Choroid plexus epithelial cell (primary cell): Measurements from ENCODE around the gene SETD5.

ENCODE experiments used
- DNase-seq: peaks from one replicate; pipeline ENCODE4 v3.0.0-alpha.2; 2010; ENCODE audit warnings: low read depth
- H3K4me3 ChIP-seq: 2 replicates; pipeline ENCODE4 v1.5.1; 2011; ENCODE audit warnings: low read depth, mild to moderate bottlenecking, control low read depth, low read length, moderate library complexity
- TF ChIP-seq, protein P1 (sequence below): conservative IDR thresholded peaks from 2 replicates; pipeline ENCODE4 v1.5.1; 2011; ENCODE audit warnings: low read depth, mild to moderate bottlenecking, control low read depth, inconsistent platforms, low read length, moderate library complexity

Gene SETD5

DNA sequence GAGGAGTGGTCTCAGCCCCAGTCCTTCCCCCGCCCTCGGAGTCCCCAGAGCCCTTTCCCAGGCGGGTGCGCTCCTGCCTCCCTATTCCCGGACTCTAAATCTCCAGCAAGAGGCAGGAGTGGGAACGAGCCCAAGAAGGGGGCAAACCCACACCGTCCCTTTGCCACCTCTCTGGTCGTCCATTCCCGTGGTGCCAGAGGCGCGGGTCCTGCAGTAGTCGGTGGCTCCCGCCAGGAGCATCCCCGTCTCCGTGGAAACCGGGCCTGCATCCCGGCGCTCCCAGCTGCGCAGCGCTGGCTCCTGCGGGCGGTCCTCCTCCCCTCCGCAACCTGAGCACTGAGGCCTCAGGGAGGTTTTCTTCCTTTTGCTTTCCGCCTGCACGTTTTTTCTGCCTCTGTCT, 111.4 kb downstream of the SETD5 start:
- TF ChIP-seq, protein P1, sequence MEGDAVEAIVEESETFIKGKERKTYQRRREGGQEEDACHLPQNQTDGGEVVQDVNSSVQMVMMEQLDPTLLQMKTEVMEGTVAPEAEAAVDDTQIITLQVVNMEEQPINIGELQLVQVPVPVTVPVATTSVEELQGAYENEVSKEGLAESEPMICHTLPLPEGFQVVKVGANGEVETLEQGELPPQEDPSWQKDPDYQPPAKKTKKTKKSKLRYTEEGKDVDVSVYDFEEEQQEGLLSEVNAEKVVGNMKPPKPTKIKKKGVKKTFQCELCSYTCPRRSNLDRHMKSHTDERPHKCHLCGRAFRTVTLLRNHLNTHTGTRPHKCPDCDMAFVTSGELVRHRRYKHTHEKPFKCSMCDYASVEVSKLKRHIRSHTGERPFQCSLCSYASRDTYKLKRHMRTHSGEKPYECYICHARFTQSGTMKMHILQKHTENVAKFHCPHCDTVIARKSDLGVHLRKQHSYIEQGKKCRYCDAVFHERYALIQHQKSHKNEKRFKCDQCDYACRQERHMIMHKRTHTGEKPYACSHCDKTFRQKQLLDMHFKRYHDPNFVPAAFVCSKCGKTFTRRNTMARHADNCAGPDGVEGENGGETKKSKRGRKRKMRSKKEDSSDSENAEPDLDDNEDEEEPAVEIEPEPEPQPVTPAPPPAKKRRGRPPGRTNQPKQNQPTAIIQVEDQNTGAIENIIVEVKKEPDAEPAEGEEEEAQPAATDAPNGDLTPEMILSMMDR, result no peak
- no peak overlapping the region for H3K4me3 ChIP-seq
- DNase-seq, result no peak

DNA sequence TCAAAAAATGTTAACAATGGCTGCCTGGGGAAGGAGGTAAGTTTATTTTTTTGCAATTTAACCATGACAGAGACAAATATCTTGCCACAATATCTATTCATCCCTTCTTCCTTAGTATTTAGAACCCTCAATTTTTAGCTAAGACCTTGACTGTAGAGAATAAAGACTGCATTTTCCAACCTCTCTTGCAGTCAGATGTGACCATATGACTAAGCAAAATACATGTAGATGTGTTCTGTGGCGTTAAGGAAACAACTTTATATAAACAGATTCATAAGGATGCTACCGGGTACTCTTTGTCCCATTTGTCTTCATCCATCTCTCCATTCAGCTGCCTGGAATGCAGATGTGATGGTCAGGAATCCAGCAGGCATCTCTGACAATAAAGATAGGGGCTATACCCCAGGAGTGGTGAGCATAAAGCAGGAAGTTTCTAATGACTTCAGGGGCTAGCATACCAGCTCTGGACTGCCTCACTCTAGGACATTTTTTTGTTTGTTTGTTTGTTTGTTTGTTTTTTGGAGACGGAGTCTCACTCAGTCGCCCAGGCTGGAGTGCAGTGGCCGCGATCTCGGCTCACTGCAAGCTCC, 115.1 kb downstream of the SETD5 start:
- TF ChIP-seq, protein P1, result no peak
- DNase-seq, result no peak
- H3K4me3 ChIP-seq, result no peak overlapping the region

DNA sequence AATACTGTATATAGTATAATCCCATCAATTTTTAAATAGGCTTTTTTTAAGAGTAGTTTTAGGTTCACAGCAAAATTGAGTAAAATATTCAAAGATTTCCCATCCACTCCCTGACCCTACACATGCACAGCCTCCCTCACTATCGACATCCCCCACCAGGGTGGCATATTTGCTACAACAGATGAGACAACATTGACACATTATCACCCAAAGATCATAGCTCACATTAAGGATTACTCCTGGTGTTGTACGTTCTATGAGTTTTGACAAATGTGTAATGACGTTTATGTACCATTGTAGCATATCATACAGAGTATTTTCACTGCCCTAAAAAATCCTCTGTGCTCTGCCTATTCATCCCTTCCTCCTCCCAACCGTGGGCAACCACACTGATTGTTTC, 116.9 kb downstream of the SETD5 start:
- H3K4me3 ChIP-seq, result no peak overlapping the region
- TF ChIP-seq, protein P1, result no peak
- DNase-seq, result no peak

- no peak overlapping the region for H3K4me3 ChIP-seq
- TF ChIP-seq, protein P1, result no peak
- DNase-seq, result no peak
Observed at GRCh38 chr3:9514956-9515355, 117.5 kb downstream of the SETD5 start.

DNA sequence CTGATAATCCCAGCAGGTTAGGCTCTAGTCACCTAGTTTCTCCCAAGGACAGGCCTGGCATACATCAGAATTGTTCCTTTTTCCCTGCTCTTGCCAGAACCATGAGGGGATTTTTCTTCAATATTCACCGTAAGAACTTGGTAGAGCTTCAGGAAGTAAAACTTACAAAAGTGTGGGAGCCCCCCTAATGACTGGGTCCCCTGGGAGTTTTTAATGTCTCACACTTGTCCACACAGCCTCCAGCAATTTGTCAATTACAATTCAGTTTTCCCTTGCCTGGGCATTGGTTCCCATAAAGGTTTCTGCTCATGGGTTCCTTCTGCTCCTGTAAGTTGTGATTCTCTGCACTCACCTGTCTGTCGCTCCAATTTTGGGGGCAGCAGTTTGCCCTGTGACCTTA, 127.7 kb downstream of the SETD5 start:
- no peak for DNase-seq
- TF ChIP-seq, protein P1, result no peak
- no peak overlapping the region for H3K4me3 ChIP-seq
